NCI-H2029 treated with DMSO at 0.1 percent for 48 hours (cell line): Measurements from ENCODE around the gene SLC17A7.

Experiments
- DNase-seq: peaks from one replicate; lab custom pipeline; 2025; lab: John Stamatoyannopoulos, UW

The SLC17A7 gene

DNA sequence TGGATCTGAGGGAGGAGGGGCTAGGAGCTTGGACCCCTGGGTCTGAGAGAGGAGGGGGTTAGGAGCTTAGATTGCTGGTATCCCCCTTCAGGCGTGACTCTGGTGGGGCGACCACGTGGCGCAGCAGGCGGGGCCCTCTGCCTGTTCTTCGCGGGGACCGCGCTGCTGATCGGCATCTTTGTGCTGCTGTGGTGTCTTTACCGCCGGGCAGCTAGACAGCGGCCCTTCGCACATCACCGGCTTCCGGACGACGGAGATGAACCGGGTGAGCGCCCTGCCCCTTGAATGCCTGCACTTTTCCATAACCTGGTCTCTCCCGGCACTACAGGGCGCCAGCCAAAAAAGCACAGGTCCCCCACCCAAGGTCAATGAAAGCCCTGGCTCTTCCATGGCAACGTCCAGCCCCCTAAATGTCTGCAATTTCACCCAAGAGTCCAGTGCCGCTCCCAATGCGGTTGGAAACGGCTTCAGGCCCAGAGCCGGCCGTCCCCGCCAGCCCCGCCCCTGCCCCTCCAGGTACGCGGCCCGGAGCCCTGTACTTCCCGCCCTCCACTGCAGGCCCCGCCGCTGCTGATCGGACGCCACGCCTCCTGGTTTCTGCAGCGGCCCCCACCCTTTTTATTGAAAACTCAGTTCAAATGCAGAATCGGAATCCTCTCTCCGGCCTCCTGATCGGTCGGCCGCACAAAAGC lies 13.3 kb downstream of the SLC17A7 start:
- DNase-seq, result peak; percentile 8

DNA sequence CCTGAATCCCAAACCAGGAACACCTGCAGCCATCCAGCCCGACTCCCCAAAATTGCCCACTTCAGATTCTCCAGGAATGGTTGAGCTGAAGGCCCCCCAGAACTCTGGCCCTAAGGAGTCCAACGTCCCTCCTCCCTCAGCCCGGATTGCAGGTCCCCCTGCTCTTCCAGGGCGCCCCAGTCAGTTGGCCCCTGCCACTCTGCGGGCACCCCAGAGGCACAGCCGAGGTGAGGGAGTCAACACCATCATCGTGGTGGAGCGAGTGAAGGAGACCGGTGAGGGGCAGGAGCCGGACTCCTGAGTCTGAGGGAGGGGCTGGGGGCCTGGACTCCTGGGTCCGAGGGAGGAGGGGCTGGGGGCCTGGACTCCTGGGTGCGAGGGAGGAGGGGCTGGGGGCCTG lies 14.0 kb downstream of the SLC17A7 start:
- no peak for DNase-seq

DNA sequence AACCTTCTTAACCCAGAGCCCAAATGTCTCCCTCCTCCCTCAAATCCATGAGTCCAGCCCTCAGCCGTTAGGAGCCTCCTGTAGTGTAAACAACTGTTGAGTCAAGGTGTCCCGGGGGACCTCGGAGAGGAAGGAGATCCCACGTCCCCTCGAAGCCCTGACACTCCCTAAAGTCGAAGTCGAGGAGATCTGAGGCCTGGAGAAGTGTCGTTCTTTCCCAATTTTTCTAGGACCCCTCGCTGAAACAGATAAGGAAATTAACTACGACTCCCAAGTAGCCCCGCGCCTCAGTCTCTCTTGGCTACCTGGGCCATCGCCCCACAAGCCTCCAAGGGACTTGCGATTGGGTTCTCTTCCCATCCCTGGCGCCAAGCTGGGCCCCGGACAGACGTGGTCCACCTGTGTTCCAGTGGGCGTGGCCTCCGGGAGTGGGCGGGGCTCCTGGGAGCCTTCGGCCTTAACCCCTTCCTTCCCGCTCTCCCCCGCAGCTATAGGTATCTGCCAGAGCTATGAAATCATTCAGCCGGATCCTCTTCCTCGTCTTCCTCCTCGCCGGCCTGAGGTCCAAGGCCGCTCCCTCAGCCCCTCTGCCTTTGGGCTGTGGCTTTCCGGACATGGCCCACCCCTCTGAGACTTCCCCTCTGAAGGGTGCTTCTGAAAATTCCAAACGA lies 15.3 kb downstream of the SLC17A7 start:
- peak; percentile 33 for DNase-seq

DNA sequence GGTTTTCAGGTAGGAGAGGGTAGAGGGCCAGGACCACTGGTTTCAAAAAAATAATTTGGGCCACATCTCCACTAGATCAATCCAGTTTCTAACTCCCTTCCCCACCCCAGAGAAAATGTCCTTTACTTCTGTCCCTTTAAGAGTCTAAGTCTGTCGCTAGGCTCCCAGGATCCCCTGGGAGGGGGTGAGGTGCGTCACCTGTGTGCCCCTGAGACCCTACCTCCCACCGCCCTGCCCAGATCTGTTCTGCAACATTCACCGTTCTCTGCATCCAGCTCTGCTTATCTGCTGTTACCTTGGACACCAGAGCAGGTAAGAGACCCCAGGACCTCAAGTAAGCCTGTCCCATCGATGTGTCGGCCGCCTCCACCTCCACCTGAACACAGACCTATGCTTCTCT lies 16.1 kb downstream of the SLC17A7 start, which contains the start of gene GFY:
Gene GFY (plus strand): TSS at position 211 of the 400 bp plus-strand sequence. CDS start 1,043 bp downstream, outside the sequence.
- no peak for DNase-seq

DNA sequence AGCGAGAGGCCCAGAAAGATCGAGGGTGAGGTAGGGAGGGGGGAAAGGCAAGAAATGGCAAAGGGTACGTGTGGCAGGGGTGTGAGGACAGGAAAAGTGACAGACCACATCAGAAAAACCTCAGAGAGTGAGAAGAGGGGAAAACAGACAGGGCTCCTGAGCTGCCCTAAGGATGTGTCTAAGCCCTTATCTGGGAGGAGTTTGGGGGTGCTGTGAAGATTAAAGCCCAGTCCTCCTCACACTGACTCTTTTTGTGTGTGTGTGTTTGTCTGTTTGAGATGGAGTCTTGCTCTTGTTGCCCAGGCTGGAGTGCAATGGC lies 17.4 kb downstream of the SLC17A7 start:
- DNase-seq, result no peak

DNA sequence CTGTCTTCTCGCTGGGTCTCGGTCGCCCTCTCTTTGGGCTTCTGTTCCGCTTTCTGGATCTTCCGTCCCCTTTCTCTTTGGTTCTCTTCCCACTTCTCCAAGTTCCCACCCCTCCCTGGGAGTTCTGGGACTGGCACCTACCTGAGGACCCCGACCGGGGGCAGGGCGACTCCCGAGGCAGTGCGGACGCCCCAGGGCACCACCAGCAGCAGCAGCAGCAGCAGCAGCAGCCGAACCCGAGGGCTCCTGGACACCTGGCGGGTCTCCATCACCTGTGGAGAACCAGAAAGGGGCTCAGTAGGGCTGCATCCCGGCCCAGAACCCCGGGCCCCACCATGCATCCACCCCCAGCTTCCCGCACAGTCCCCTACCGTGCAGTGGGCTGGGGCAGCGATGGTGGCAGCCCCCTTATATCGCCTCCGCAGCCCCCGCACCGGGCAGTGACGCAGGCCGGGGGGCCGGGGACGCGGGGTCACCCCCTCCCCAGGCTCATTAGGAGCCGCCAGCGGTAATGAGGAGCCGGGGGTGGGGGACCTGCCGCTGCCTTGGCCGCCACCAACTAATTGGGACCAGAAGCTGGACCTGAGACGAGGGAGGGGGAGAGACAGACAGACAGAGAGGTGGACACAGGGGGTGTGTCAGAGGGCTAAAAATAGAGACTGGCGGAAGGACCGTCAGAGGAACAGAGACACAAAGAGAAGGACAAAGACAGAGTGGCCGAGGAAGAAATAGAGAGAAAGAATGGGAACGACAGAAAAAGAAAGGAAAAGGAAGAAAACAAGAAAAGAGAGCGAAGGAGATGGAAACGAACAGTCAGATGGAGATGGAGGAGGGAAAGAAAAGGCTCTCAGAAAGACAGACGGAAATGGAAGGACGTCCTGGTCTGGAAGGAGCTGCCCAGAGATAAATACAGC lies 18.0 kb downstream of the SLC17A7 start, which contains the start of gene PTH2:
Gene PTH2 (minus strand): TSS at position 371 of the 914 bp plus-strand sequence. CDS start 102 bp downstream, at position 269.
- no peak for DNase-seq

DNA sequence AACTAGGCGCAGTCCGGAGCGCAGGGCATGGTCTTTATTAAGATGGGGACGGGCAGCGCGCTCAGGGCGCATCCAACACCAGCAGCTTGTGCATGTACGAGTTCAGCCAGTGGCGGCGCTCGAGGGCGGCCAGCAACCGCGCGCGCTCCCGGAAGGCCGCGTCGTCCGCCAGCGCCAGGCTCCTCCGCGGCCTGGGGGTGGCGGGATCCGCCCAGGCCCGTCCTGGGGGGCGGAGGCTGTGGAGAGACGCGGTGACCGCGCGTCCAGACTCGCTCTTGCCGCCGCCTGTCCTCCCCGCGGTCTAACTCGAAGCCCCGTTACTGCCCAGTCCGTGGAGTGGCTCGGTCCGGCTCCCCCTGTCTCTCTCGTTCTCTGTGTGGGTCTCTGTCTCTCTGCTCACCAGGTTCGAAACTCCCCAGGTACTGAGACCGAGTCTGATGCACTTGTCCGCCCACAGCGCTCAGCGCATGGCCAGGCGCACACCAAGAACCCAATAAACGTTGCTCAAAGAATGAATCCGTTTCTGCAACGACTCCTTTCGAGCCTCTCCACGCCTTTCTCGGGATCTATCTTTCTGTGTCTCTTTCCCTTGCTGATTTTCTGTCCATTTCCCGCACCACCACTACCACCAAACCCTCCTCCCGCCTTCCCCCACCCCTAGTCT lies 18.8 kb downstream of the SLC17A7 start:
- DNase-seq, result peak; percentile 21

DNA sequence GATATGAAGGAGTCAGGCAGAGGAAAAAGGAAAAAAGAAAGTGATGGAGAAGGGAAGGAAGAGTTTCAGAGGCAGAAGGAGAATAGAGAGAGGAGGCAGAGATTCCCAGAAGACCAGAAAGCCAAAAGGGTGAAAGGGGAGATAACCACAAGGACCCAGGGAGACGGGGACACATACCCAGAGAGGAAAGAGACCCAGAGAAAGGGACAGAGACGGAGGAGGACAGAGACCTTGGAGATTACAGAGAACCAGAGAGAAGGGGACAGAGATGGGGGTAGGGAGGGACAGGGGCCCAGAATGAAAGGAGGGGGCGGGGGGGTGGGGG lies 19.5 kb downstream of the SLC17A7 start:
- DNase-seq, result no peak

DNA sequence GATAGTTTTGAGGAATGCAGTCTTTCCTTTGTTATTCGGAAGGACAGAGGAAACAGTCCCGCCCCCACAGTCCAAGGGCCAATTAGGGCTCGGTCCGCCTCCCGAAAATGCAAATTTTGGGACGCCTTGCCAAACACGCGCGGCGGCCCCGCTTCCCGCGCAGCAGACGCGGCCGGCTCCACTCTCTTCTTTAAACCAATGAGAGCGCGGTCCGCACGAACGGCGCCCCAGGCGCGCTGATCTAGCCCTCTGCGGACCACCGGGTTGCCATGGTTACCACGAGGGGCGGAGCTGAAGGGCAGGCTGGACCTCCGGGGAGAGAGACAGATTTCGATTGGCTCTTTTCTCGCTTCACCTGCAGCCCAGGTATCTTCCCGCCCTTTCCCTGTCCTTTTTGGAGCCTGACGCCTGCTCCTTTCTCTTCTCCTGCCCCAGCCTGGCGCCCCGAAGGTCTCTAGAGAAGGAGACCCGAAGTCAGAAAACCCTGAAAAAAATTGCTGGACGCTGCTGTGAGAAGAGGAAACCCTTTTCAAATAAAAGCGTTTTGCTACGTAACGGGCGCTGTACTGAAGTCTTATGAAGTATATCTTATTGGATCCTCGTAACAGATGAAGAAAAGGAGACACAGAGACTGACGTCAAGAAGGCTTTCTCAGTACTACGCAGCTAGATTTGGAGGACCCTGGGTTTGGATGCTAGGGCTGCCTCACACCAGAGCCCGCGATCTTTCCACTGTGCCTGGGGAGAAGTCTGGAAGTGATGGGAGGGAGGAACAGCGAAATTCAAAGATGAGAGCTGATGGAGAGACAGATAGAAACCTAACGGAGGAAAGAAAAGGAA lies 20.1 kb downstream of the SLC17A7 start:
- DNase-seq, result peak; percentile 59

DNA sequence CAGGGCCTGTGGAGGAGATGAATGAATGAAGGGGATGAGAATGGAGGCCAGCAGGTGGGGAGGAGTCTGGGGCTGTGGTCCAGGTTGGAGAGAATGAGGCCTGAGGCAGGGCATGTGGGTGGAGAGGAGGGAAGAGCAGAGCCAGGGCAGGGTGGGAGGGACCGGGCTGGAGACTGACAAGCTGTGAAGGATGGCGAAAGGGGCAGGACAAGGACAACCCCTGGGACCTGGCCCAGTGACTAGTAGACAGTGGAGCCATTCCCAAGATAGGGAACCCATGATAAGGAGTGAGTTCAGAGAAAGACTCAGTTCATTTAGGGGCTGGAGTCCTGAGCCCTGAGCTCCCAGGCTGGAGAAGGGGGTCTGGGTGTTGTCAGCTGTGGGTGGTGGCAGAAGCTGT lies 21.1 kb downstream of the SLC17A7 start:
- no peak for DNase-seq

DNA sequence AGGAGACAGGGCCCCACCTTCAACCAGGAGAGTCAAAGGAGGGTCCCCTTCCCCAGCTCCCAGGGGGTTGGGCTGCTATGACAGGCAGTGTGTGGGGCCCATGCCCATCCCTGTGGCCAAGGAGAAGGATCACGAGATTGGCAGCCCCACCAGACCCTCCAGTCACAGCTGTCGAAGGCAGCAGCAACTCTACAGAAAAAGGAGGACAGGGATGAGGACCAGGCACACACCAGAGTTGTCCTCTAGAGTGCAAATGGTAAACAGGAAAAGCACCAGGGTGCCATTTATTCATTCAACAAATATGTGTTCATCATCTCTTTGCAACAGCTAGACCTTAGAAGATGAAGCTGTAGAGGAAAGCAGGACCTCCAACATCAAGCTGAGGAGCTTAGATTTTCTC lies 22.2 kb downstream of the SLC17A7 start:
- DNase-seq, result no peak

DNA sequence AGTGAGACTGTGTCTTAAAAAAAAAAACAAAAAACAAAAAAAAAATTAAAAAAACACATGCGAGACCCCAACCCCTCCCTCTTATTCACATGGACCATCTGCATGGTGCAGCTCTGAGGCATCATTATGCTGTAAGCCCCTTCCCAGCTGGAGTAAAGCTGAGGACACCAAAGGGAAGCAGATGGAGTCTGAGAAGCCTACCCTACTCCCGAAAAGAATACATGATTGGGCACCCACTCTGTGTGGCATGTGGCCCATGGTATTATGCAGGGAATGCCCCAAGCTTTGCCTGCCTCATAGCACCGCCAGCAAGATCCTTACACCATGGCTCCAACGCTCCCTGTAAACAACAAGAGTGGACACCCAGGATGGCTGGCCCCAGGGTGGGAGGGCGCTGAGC lies 22.8 kb downstream of the SLC17A7 start:
- no peak for DNase-seq

DNA sequence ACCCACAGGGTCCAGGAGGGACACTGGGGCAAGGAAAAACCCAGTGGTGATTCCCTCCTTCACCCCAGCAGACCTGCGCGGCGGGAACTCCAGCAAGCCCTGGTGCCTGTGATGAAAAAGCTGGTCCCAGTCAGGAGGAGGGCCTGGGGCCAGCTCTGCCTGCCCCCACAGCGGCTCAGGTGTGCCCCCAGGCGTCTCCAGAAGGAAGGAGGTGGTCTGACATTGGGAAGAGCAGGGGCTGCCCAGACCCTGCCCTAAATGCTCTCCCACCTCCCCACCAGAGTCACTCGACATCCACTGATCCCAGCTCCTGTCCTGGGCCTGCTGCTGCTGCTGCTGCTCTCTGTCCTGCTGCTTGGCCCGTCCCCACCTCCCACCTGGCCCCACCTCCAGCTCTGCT lies 24.2 kb downstream of the SLC17A7 start:
- DNase-seq, result no peak

DNA sequence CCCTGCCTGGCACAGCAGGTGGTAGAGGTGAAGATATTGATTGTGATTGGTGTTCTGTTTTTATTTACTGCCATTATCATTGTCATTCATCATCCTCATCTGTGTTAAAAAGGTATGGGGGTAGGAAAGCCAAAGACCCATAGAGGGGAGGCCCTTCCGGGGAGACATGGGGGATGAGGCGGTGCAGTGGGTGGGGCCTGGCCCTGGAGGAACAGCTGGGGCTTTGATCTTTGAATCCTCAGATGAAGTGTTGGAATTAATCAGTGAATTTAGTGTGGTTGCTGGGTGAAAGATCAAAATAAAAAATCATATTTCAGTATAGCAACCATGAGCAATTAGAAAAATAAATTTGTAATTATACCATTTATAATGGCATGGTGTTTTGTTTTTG lies 25.5 kb downstream of the SLC17A7 start:
- DNase-seq, result no peak

DNA sequence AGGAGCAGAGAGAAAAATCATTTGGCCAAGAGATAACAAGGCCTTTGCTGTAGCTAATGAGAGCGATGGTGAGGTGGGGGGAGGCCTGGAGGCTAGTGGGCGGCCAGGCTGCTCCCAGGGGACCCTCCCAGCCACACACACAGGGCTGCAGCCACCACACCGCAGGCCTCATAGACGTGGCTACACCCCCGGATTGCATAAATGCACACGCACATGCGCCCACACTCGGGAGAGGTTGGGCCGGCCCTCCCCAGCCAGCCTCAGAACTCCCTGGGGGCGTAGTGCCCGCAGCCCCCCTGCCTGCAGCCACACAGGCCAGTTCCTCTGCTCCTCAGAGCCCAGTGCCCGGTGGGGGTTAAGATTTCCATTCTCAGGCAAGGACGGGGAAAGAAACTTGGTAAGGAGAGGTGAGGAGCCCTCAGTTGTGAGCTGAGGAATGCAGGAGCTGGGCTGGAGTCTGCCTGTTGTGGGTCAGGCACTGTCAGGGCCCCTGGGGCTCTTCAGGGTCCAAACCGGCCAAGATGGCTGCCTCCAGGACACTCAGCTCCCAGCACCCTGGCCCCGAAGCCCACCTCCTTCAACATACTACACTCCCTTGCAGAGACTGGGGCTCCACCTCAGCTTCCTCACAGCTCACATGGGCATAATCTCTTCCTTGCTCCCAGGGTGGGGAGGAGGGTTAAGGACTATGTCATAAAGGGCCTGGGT lies 26.1 kb downstream of the SLC17A7 start:
- no peak for DNase-seq

DNA sequence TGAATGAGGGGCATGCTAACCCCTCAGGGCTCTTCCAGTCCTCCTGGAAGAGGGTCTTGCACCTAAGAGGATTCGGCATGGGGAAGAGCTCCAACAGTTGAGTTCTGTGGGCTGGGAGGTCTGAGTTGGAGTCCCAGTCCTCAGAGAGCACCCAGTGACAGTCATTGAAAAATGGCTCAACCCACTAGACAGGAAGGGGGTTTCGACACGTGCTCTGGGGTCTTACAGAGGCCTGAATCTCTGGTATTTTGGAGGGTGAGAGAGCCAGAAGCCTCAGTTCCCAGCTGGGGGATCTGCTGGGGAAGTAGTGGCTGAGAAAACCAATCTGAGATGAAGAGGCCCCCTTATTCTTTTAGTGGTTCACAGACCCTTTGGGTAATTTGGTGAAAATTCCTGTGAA lies 27.1 kb downstream of the SLC17A7 start:
- no peak for DNase-seq

DNA sequence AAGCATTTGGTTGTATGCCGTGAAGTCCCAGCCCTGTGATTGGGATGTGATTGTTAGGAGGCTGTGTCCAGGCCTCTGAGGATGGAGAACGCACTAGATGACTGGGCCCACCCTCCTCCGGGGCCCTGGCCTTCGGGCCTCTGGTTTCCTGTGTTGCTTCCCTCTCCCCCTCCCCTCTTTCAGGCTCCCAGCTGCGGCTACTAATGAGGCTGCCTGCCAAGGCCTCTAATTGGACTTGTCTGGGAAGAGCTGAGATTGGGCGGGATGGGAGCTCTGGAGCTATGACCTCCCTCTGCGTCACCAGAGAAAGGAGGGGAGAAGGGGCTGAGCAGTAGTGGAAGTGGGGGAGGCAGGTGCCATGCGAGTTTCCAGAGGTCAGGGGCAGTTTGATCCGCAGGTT lies 28.0 kb downstream of the SLC17A7 start:
- DNase-seq, result no peak

DNA sequence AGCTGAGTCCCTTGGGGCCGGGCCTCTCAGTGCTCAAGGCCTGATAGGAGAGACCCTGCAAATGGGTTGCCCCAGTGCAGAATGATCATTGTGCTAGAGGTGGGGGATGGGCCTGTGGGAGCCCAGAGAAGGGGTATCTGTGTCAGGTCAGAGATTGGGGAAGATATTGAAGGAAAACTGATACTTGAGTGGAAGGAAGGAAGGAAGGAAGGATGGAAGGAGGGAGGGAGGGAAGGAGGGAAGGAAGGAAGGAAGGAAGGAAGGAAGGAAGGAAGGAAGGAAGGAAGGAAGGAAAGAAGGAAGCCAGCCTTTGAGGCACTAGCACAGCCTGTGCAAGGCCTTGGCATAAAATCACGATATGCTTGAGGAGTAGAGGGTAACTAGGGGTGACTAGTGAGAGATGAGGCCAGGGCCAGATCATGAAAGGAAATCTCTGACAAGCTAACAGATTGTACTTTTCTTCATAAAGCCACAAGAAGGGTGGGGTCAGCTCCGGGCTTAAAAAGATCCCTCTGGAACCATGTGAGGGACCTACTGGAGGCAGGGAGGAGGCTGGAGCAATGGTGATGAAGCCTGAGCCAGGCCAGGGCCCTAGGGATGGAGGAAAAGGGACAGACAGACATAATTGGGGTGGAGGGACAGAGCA lies 29.5 kb downstream of the SLC17A7 start:
- no peak for DNase-seq

DNA sequence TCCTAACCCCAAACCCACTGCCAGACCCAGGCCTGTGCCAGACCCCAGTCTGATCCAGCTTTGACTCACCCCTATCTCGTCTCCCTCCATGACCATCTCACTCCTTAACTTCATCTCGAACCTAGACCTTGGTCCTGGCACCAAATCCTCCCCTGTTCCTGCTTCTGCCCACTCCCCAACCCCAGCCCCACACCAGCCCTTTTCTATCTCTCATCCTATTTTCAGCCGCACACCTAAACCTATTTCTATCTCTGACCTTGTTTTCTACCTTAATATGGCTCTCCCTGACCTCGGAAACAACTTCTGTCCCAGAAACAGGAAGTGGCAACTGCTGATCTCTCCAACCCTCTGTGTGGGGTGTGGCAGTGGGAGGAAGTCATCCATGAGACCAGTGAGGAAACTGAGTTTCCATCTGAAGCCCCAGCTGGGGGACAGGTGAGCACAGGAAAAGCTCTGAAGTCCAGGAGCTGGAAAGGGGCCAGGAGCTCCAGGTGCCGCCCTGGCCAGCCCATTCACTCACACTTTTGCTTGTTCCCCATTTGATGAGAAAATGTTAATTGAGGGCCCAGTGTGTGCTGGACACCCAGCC lies 31.8 kb downstream of the SLC17A7 start:
- no peak for DNase-seq
